ENCODE results near the gene POLD3. TPM values are rescaled to one million over a fixed set of nuclear protein-coding genes. Genes with fewer than 3 reads are reported as not detected.
A peak's percentile ranks its signal among the peaks of the same experiment; 100 is the strongest.

The POLD3 gene
- total and polyA plus RNA-seq, 10 of the 15 experiments (the other 5 are each of a cell fraction or from before 2014, with no cell fraction given): 23.8 to 63.7 (median 38.7) TPM

- TF ChIP-seq RB1 (IDR thresholded peaks at IDR 0.05; ENCODE audit: borderline replicate concordance): peak; percentile 100
- no peak for TF ChIP-seq ZBTB33 (IDR thresholded peaks at IDR 0.05)
- peak; percentile 64; the same call in 1 of the 2 replicates for TF ChIP-seq FOXM1 (IDR thresholded peaks at IDR 0.05; ENCODE audit: low read depth, low read length)
- no peak for TF ChIP-seq YBX1 (IDR thresholded peaks at IDR 0.05)
- TF ChIP-seq IRF3 (IDR thresholded peaks at IDR 0.05): no peak
- TF ChIP-seq E2F8 (IDR thresholded peaks at IDR 0.05; ENCODE audit: low read depth, partially characterized antibody): peak; percentile 99
- TF ChIP-seq SUZ12 (IDR thresholded peaks at IDR 0.05; ENCODE audit: unreplicated experiment): no peak
- TF ChIP-seq POLR2A (IDR thresholded peaks at IDR 0.05; ENCODE audit: low read depth, low read length): peak; percentile 68
- TF ChIP-seq EED (IDR thresholded peaks at IDR 0.05; ENCODE audit: low read depth): no peak
- TF ChIP-seq PML (IDR thresholded peaks at IDR 0.05; ENCODE audit: low read length): no peak
- no peak for TF ChIP-seq PAX8 (IDR thresholded peaks at IDR 0.05)
- TF ChIP-seq NR2F1 (conservative IDR thresholded peaks at IDR 0.05): peak; percentile 95
- no peak for TF ChIP-seq ATF3 (IDR thresholded peaks at IDR 0.05; ENCODE audit: borderline replicate concordance, extremely low read depth, low read depth, low read length)
- no peak for TF ChIP-seq RBBP5 (conservative IDR thresholded peaks at IDR 0.05)
- TF ChIP-seq CHD1 (IDR thresholded peaks at IDR 0.05; ENCODE audit: low read depth, low read length): no peak
- TF ChIP-seq MYC (IDR thresholded peaks at IDR 0.05; ENCODE audit: insufficient read depth, insufficient read length, insufficient replicate concordance, low read length, severe bottlenecking): no peak
- TF ChIP-seq SREBF1 (IDR thresholded peaks at IDR 0.05; ENCODE audit: low read length): no peak
- no peak for TF ChIP-seq PAX5 (IDR thresholded peaks at IDR 0.05; ENCODE audit: borderline replicate concordance, low read depth, low read length)
- TF ChIP-seq BCL11A (IDR thresholded peaks at IDR 0.05; ENCODE audit: low read depth, low read length): no peak
- TF ChIP-seq CEBPB (IDR thresholded peaks at IDR 0.05; ENCODE audit: borderline replicate concordance in 1 of 2, low read depth in 2 of 2, low read length in 2 of 2): no peak
- no peak for TF ChIP-seq ZNF274 (IDR thresholded peaks at IDR 0.05; ENCODE audit: insufficient read depth, insufficient read length)
- peak; percentile 85 for TF ChIP-seq CREB1 (IDR thresholded peaks at IDR 0.05; ENCODE audit: low read depth)
- TF ChIP-seq IRF4 (IDR thresholded peaks at IDR 0.05; ENCODE audit: low read depth, low read length): peak; percentile 60; the same call in 1 of the 2 replicates
- TF ChIP-seq NR2C2 (IDR thresholded peaks at IDR 0.05; ENCODE audit: borderline replicate concordance, control insufficient read depth, insufficient read length, low read depth): no peak
- TF ChIP-seq ZNF622 (IDR thresholded peaks at IDR 0.05): no peak
- peak; percentile 61 for TF ChIP-seq SP1 (IDR thresholded peaks at IDR 0.05; ENCODE audit: low read depth, low read length)
- no peak for TF ChIP-seq RAD21 (IDR thresholded peaks at IDR 0.05; ENCODE audit: insufficient read depth, low read depth, low read length)
Observed at GRCh38 chr11:74592441-74593362, at the start of gene POLD3 (continued).
